Measurements from ENCODE around the gene OR10D3.

DNA sequence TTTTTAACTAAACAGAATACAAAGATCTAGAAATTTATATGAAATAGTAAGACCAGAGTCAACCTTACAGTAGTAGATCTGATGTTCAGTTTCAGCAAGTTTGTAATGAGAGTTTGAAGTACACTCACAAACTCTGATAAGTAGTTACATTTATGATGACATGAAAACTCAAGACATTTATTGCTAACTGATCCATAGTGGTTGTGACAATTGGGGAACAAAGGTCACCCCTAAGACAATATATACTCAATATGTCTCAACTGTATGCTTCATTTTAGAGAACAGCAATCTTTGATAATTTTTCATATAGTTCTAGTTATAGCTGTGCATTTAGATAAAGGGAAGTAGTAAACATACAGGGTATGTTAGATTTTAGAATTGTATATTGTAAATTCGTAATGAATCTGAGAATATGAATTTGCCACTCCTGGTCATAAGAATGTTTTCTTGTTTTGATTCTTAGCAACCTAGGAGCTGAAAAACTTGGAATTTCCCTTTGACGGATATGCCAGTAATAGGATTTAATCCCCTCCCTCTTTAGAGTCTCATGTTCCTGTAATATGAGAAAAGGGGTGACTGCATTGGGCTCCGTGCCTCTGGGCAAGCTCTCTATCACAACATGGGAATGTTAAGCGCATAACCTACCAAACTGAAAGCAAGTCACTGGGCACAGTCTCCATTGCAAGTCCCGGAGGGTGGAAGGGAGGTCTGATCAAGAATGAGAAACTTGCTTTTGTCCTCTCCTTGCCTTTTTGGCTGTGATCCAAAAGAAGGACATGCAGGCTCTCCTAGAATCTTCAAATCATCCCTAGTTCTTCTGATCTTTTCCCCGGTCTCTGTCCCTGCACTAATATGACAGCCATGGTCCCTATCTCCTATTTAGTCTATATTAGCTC is 11.4 kb downstream of the OR10D3 start:
- TF ChIP-seq RAD21 (IDR thresholded peaks at IDR 0.05; ENCODE audit: low read depth) = no peak
- no peak for TF ChIP-seq POLR2A (IDR thresholded peaks at IDR 0.05; ENCODE audit: borderline replicate concordance, extremely low read depth, insufficient read depth, insufficient read length)
- TF ChIP-seq FOSL1 (IDR thresholded peaks at IDR 0.05; ENCODE audit: low read depth) = no peak
- TF ChIP-seq, protein P1, sequence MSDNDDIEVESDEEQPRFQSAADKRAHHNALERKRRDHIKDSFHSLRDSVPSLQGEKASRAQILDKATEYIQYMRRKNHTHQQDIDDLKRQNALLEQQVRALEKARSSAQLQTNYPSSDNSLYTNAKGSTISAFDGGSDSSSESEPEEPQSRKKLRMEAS (IDR thresholded peaks at IDR 0.05) = no peak
- no peak for TF ChIP-seq EZH2phosphoT487 (IDR thresholded peaks at IDR 0.05; ENCODE audit: borderline replicate concordance)
- TF ChIP-seq, protein P2, sequence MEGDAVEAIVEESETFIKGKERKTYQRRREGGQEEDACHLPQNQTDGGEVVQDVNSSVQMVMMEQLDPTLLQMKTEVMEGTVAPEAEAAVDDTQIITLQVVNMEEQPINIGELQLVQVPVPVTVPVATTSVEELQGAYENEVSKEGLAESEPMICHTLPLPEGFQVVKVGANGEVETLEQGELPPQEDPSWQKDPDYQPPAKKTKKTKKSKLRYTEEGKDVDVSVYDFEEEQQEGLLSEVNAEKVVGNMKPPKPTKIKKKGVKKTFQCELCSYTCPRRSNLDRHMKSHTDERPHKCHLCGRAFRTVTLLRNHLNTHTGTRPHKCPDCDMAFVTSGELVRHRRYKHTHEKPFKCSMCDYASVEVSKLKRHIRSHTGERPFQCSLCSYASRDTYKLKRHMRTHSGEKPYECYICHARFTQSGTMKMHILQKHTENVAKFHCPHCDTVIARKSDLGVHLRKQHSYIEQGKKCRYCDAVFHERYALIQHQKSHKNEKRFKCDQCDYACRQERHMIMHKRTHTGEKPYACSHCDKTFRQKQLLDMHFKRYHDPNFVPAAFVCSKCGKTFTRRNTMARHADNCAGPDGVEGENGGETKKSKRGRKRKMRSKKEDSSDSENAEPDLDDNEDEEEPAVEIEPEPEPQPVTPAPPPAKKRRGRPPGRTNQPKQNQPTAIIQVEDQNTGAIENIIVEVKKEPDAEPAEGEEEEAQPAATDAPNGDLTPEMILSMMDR (IDR thresholded peaks at IDR 0.05 in 2 of 3, conservative IDR thresholded peaks at IDR 0.05 in 1 of 3; ENCODE audit: borderline replicate concordance in 1 of 3, insufficient read depth in 1 of 3, low read depth in 2 of 3, low read length in 2 of 3) = no peak
